Measurements from ENCODE around the gene TNS3. TPM values are rescaled to one million over a fixed set of nuclear protein-coding genes. Genes with fewer than 3 reads are reported as not detected.

Gene TNS3
- total and polyA plus RNA-seq, 9 of the 15 experiments (the other 6 are each of a cell fraction or from before 2014, with no cell fraction given), result 0.20 TPM; not detected in 8

- TF ChIP-seq REST (IDR thresholded peaks at IDR 0.05; ENCODE audit: borderline replicate concordance) (peak; percentile 62), REST (CRISPR knock-in tag; IDR thresholded peaks at IDR 0.05; ENCODE audit: low read depth) (no peak), PCBP1 (IDR thresholded peaks at IDR 0.05; ENCODE audit: low read depth, low read length, poor library complexity, severe bottlenecking) (no peak), MEF2D (tag; conservative IDR thresholded peaks at IDR 0.05; ENCODE audit: low read depth) (no peak), CTCF (IDR thresholded peaks at IDR 0.05 in 2 of 3, conservative IDR thresholded peaks at IDR 0.05 in 1 of 3; ENCODE audit: insufficient read depth in 2 of 3, low read depth in 1 of 3, low read length in 3 of 3) (peak; percentile 67 to 94 (median 73)), SRSF9 (IDR thresholded peaks at IDR 0.05; ENCODE audit: borderline replicate concordance, low read depth, low read length) (no peak), STAT5B (CRISPR knock-in tag; IDR thresholded peaks at IDR 0.05) (no peak), EWSR1 (IDR thresholded peaks at IDR 0.05; ENCODE audit: borderline replicate concordance, low read depth, partially characterized antibody) (no peak), ELF1 (tag; IDR thresholded peaks at IDR 0.05) (no peak), MTA1 (IDR thresholded peaks at IDR 0.05; ENCODE audit: borderline replicate concordance) (no peak), FOXP4 (CRISPR knock-in tag; IDR thresholded peaks at IDR 0.05; ENCODE audit: borderline replicate concordance) (no peak), SPI1 (IDR thresholded peaks at IDR 0.05; ENCODE audit: borderline replicate concordance, low read depth, low read length) (no peak), KLF1 (tag; IDR thresholded peaks at IDR 0.05) (0 out of 2 replicates have a peak, but pooled peaks have one; percentile 36), ZNF695 (CRISPR knock-in tag; IDR thresholded peaks at IDR 0.05) (no peak)
Measured at GRCh38 chr7:47254081-47254977, 327.6 kb downstream of the TNS3 start (continued).
